Measurements from ENCODE around the gene TEX38. TPM values are rescaled to one million over a fixed set of nuclear protein-coding genes. Genes with fewer than 3 reads are reported as not detected.

TEX38 gene
- total RNA-seq: not detected
- long read RNA-seq: 0 reads

- no peak for TF ChIP-seq CTCF (IDR thresholded peaks at IDR 0.05)
- Histone ChIP-seq H3K36me3 (peaks cover 27% of the 10 kb centered on the region), H3K4me1 (peaks cover 10% of the 10 kb centered on the region), H3K27me3 (ENCODE audit: low read depth) (no peaks in the 10 kb centered on the region), H3K9me3 (no peaks in the 10 kb centered on the region), H3K4me3 (no peak within 1 kb of the TSS), H3K27ac (no peak within 1 kb of the TSS)
- DNase-seq (no peak), ATAC-seq (no peak)
- intact Hi-C loops (cut with DNase I): no loop called here
These were observed at the start of gene TEX38 for GRCh38 chr1:46671554-46671953. Gene TEX38, plus strand, starts transcription at chr1:46671854. Its CDS starts 81 bp downstream, at chr1:46671935.

GRCh38 chr1:46621930-46622329 lies 49.7 kb upstream of the TEX38 start:
- ATAC-seq (no peak), DNase-seq (no peak)
- peaks cover 8% of the 10 kb centered on the region for H3K4me1 ChIP-seq
- intact Hi-C loops (cut with DNase I): no loop called here
- H3K4me3 ChIP-seq: no peak overlapping the region
- TF ChIP-seq CTCF (IDR thresholded peaks at IDR 0.05): no peak
- no peaks in the 10 kb centered on the region for H3K9me3 ChIP-seq
- no peak overlapping the region for H3K27ac ChIP-seq
- H3K36me3 ChIP-seq: no peaks in the 10 kb centered on the region
- H3K27me3 ChIP-seq (ENCODE audit: low read depth): no peaks in the 10 kb centered on the region

GRCh38 chr1:46622344-46622743 lies 49.3 kb upstream of the TEX38 start:
- no peak overlapping the region for H3K4me3 ChIP-seq
- peak; percentile 40 for TF ChIP-seq CTCF (IDR thresholded peaks at IDR 0.05)
- no peaks in the 10 kb centered on the region for H3K9me3 ChIP-seq
- H3K4me1 ChIP-seq: peaks cover 4% of the 10 kb centered on the region
- H3K36me3 ChIP-seq: no peaks in the 10 kb centered on the region
- ATAC-seq (peak; percentile 48 to 64), DNase-seq (no peak)
- intact Hi-C loops (cut with DNase I): no loop called here
- no peak overlapping the region for H3K27ac ChIP-seq
- no peaks in the 10 kb centered on the region for H3K27me3 ChIP-seq (ENCODE audit: low read depth)

GRCh38 chr1:46623743-46624644 lies 47.7 kb upstream of the TEX38 start:
- no peak for DNase-seq

GRCh38 chr1:46630719-46631118 lies 40.9 kb upstream of the TEX38 start:
- peaks cover 61% of the 10 kb centered on the region for H3K36me3 ChIP-seq

More at GRCh38 chr1:46623743-46624644, 47.7 kb upstream of the TEX38 start:
- Histone ChIP-seq H3K4me3 (no peak overlapping the region), H3K36me3 (no peaks in the 10 kb centered on the region), H3K9me3 (no peaks in the 10 kb centered on the region), H3K27me3 (ENCODE audit: low read depth) (no peaks in the 10 kb centered on the region), H3K27ac (no peak overlapping the region), H3K4me1 (no peaks in the 10 kb centered on the region)
- no peak for ATAC-seq
- intact Hi-C loops (cut with DNase I): no loop called here
- no peak for TF ChIP-seq CTCF (IDR thresholded peaks at IDR 0.05)

More at GRCh38 chr1:46630719-46631118, 40.9 kb upstream of the TEX38 start:
- Histone ChIP-seq H3K9me3 (no peaks in the 10 kb centered on the region), H3K27ac (no peak overlapping the region), H3K4me3 (no peak overlapping the region), H3K4me1 (no peaks in the 10 kb centered on the region), H3K27me3 (ENCODE audit: low read depth) (no peaks in the 10 kb centered on the region)
- no peak for TF ChIP-seq CTCF (IDR thresholded peaks at IDR 0.05)
- ATAC-seq (no peak), DNase-seq (no peak)
- intact Hi-C loops (cut with DNase I): no loop called here
